ENCODE data around the gene VWC2.

VWC2 gene

GRCh38 chr7:49873420-49873819 lies 100.0 kb downstream of the VWC2 start:
- no peak for DNase-seq
- H3K4me1 ChIP-seq = no peaks in the 10 kb centered on the region
- H3K27me3 ChIP-seq = no peaks in the 10 kb centered on the region
- TF ChIP-seq CTCF (IDR thresholded peaks at IDR 0.05) = no peak
- H3K27ac ChIP-seq = no peak overlapping the region
- intact Hi-C loops (cut with DNase I; ENCODE audit: low total_unique reads) = no loop called here
- H3K9me3 ChIP-seq = no peaks in the 10 kb centered on the region
- H3K4me3 ChIP-seq = no peak overlapping the region
- no peaks in the 10 kb centered on the region for H3K36me3 ChIP-seq

DNA sequence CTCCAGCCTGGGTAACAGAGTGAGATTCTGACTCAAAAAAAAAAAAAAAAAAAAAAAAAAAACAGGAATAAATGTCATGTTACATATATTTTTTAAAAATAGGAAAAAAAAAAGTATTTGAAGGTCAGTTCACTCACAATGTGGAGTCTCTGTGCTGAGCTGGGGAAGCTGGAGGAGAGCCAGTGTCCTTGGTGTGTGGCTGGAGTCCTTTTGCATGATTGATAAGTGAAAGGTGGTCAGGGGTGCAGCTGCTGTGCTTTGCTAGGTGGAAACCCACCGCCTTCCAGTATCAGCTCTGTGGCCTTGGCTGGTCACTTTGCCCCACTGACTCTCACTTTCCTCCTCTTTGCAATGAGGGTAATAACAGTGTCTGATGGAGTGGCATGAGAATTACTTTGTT lies 101.9 kb downstream of the VWC2 start:
- Histone ChIP-seq H3K4me1 (no peaks in the 10 kb centered on the region), H3K27me3 (no peaks in the 10 kb centered on the region), H3K9me3 (no peaks in the 10 kb centered on the region), H3K36me3 (no peaks in the 10 kb centered on the region), H3K27ac (no peak overlapping the region), H3K4me3 (no peak overlapping the region)
- intact Hi-C loops (cut with DNase I; ENCODE audit: low total_unique reads) = no loop called here
- TF ChIP-seq CTCF (IDR thresholded peaks at IDR 0.05) = no peak
- no peak for DNase-seq

DNA sequence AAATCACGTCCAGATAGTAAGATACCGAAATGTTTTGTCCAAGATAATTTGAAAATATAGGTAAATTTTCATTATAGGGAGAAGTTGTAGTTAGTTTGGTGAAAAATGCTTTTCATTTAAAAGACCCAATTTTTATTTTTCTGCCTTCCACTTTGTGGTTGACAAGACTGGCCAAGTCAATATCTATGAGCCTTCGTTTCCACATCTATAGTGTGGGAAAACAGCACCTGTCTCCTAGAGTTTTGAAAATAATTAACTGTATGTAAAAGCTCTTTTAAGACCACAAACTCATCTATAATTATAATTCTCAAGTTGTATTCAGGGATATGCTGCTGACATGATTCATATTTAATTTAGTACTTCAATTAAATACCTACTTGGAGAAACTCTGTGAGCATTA lies 102.8 kb downstream of the VWC2 start:
- DNase-seq = no peak
- no peaks in the 10 kb centered on the region for H3K4me1 ChIP-seq
- intact Hi-C loops (cut with DNase I; ENCODE audit: low total_unique reads) = no loop called here
- no peaks in the 10 kb centered on the region for H3K36me3 ChIP-seq
- H3K4me3 ChIP-seq = no peak overlapping the region
- H3K27me3 ChIP-seq = no peaks in the 10 kb centered on the region
- no peak overlapping the region for H3K27ac ChIP-seq
- TF ChIP-seq CTCF (IDR thresholded peaks at IDR 0.05) = no peak
- H3K9me3 ChIP-seq = no peaks in the 10 kb centered on the region

DNA sequence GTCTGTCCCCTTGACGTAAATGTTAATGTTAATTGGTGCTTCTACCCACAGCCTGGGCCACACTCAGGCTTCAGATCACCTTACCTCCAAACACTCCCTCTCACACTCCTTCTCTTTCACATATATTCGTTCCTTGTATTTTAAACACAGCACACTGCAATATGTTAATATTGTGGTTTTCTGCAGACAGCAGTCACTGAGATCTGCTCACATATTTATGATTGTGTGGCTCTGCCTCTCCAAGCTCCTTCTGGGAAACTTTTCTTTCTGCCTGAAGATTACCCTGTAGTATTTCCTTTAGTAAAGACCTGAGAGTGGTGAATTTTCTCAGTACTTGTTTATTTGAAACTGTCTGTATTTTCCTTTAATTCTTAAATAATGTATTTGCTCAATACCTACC lies 104.7 kb downstream of the VWC2 start:
- Histone ChIP-seq H3K4me1 (no peaks in the 10 kb centered on the region), H3K9me3 (no peaks in the 10 kb centered on the region), H3K4me3 (no peak overlapping the region), H3K27me3 (no peaks in the 10 kb centered on the region), H3K36me3 (no peaks in the 10 kb centered on the region), H3K27ac (no peak overlapping the region)
- DNase-seq = no peak
- TF ChIP-seq CTCF (IDR thresholded peaks at IDR 0.05) = no peak
- intact Hi-C loops (cut with DNase I; ENCODE audit: low total_unique reads) = no loop called here

- intact Hi-C loops (cut with DNase I; ENCODE audit: low total_unique reads) = no loop called here
- TF ChIP-seq CTCF (IDR thresholded peaks at IDR 0.05) = no peak
- H3K27ac ChIP-seq = no peak overlapping the region
Observed at GRCh38 chr7:49878627-49879026, 105.2 kb downstream of the VWC2 start.

GRCh38 chr7:49883933-49884332 lies 110.5 kb downstream of the VWC2 start:
- Histone ChIP-seq H3K9me3 (no peaks in the 10 kb centered on the region), H3K4me3 (no peak overlapping the region), H3K27me3 (no peaks in the 10 kb centered on the region), H3K36me3 (no peaks in the 10 kb centered on the region), H3K27ac (no peak overlapping the region), H3K4me1 (no peaks in the 10 kb centered on the region)
- TF ChIP-seq CTCF (IDR thresholded peaks at IDR 0.05) = no peak
- no peak for DNase-seq
- intact Hi-C loops (cut with DNase I; ENCODE audit: low total_unique reads) = no loop called here

More at GRCh38 chr7:49878627-49879026, 105.2 kb downstream of the VWC2 start:
- Histone ChIP-seq H3K4me3 (no peak overlapping the region), H3K27me3 (no peaks in the 10 kb centered on the region), H3K36me3 (no peaks in the 10 kb centered on the region), H3K9me3 (no peaks in the 10 kb centered on the region), H3K4me1 (no peaks in the 10 kb centered on the region)
- DNase-seq = no peak

All from tibial artery (tissue), 4 donors.